ENCODE data around the gene ASB18. TPM values are rescaled to one million over a fixed set of nuclear protein-coding genes. Genes with fewer than 3 reads are reported as not detected.

Gene ASB18
- total RNA-seq, 2 experiments from 2014 or later, result not detected

- H3K27ac Mint-ChIP-seq, result no peak overlapping the region
Measured at GRCh38 chr2:236246711-236247246, 17.4 kb downstream of the ASB18 start.

DNA sequence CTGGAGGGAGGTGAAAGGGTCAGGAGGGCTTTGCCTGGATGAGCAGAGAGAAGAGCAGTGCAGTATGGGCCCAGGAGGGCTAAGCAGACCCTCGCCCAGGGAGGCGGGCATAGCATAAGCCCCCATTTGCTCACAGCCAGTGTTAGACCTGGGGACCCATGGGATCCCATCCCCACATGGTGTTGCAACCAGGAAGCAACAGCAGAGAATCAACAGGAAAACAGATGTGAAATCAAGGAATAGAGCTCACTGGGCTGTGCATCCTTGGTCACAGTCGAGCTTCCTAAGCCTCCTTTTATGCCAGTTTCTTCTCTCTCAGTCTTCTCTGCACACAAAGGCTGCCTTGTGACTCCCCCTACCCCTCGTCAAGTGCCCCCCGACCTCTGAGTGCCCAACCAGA, 19.9 kb downstream of the ASB18 start:
- no peak overlapping the region for H3K4me3 Mint-ChIP-seq
- H3K9me3 Mint-ChIP-seq, result no peaks in the 10 kb centered on the region
- H3K4me1 Mint-ChIP-seq, result no peaks in the 10 kb centered on the region
- H3K36me3 Mint-ChIP-seq (ENCODE audit: low read depth), result no peaks in the 10 kb centered on the region
- no peak for DNase-seq
- H3K27ac Mint-ChIP-seq, result no peak overlapping the region
- H3K27me3 Mint-ChIP-seq, result peaks cover 8% of the 10 kb centered on the region
- CTCF ChIA-PET, result interaction anchor here (0.5 kb wide), 1 partner anchor 313 kb away, joined by 4 read pairs; no protein-coding TSS in a partner anchor
- POLR2A ChIA-PET, result no interaction called here

More at GRCh38 chr2:236246711-236247246, 17.4 kb downstream of the ASB18 start:
- no peaks in the 10 kb centered on the region for H3K36me3 Mint-ChIP-seq (ENCODE audit: low read depth)
- no peaks in the 10 kb centered on the region for H3K4me1 Mint-ChIP-seq
- no peaks in the 10 kb centered on the region for H3K9me3 Mint-ChIP-seq
- H3K4me3 Mint-ChIP-seq, result no peak overlapping the region
- ChIA-PET CTCF (interaction anchor here (0.7 kb wide), 1 partner anchor 592 kb away, joined by 4 read pairs; no protein-coding TSS in a partner anchor), POLR2A (no interaction called here)
- DNase-seq, result no peak
- peaks cover 2% of the 10 kb centered on the region for H3K27me3 Mint-ChIP-seq

GRCh38 chr2:236242057-236242495, 22.1 kb downstream of the ASB18 start:
- H3K9me3 Mint-ChIP-seq, result no peaks in the 10 kb centered on the region
- H3K4me3 Mint-ChIP-seq, result no peak overlapping the region
- peaks cover 19% of the 10 kb centered on the region for H3K27me3 Mint-ChIP-seq
- no peaks in the 10 kb centered on the region for H3K4me1 Mint-ChIP-seq
- H3K36me3 Mint-ChIP-seq (ENCODE audit: low read depth), result no peaks in the 10 kb centered on the region
- H3K27ac Mint-ChIP-seq, result no peak overlapping the region
- no peak for DNase-seq
- CTCF ChIA-PET, result no interaction called here
- POLR2A ChIA-PET, result no interaction called here

DNA sequence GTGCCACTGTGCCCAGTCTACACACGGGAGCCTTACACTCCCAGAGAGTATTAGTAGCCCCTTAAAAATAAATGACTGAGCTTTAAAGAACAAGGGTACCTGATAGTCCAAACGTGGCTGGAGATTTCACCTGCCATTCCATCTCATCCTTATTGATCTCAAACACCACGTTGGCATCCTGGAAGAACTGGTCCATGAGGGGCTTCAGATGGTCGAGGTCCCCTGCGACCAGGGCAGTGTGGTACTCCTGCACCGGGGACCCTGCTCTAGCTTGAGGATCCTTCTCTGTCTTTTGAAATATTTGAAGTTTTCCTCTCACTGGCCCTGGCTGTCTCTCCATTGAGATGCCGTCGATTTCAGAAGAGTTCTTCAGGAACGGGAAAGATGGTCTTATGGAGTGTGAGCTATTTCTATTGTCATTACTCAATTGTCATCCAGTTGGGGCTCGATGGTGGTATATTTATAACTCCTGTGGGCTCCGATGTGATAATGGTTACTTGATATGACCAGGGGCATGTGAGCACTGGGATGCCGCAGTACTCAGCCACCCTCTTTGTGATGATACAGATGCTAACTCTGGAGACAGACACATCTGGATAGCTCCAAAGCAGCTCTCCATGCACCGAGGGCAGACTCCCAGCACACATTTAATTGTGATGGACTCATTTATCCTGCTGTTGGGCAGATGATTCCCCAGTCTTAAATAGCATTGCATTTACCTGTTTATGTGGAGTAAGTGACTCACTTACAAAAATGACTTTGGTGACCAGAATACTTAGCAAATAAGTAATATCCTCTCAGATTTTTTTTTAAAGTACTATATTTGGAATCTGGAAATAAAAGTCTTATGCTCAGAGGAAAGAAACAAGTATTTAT, 22.8 kb downstream of the ASB18 start:
- POLR2A ChIA-PET, result no interaction called here
- H3K4me1 Mint-ChIP-seq, result no peaks in the 10 kb centered on the region
- no peak overlapping the region for H3K4me3 Mint-ChIP-seq
- no peaks in the 10 kb centered on the region for H3K9me3 Mint-ChIP-seq
- H3K27me3 Mint-ChIP-seq, result peaks cover 22% of the 10 kb centered on the region
- H3K36me3 Mint-ChIP-seq (ENCODE audit: low read depth), result no peaks in the 10 kb centered on the region
- DNase-seq, result no peak
- CTCF ChIA-PET, result no interaction called here
- H3K27ac Mint-ChIP-seq, result no peak overlapping the region

GRCh38 chr2:236240228-236240990, 23.8 kb downstream of the ASB18 start:
- no peaks in the 10 kb centered on the region for H3K36me3 Mint-ChIP-seq (ENCODE audit: low read depth)
- no peaks in the 10 kb centered on the region for H3K4me1 Mint-ChIP-seq
- H3K4me3 Mint-ChIP-seq, result no peak overlapping the region
- ChIA-PET CTCF (interaction anchor here (0.6 kb wide), 1 partner anchor 1684 kb away, joined by 3 read pairs; no protein-coding TSS in a partner anchor), POLR2A (no interaction called here)
- no peak overlapping the region for H3K27ac Mint-ChIP-seq
- H3K9me3 Mint-ChIP-seq, result no peaks in the 10 kb centered on the region
- DNase-seq, result no peak
- H3K27me3 Mint-ChIP-seq, result peaks cover 32% of the 10 kb centered on the region

GRCh38 chr2:236239276-236240065, 24.7 kb downstream of the ASB18 start:
- Mint-ChIP-seq H3K27ac (no peak overlapping the region), H3K27me3 (peaks cover 36% of the 10 kb centered on the region), H3K4me1 (no peaks in the 10 kb centered on the region), H3K36me3 (ENCODE audit: low read depth) (no peaks in the 10 kb centered on the region), H3K9me3 (no peaks in the 10 kb centered on the region), H3K4me3 (no peak overlapping the region)
- ChIA-PET POLR2A (no interaction called here), CTCF (no interaction called here)
- DNase-seq, result no peak

DNA sequence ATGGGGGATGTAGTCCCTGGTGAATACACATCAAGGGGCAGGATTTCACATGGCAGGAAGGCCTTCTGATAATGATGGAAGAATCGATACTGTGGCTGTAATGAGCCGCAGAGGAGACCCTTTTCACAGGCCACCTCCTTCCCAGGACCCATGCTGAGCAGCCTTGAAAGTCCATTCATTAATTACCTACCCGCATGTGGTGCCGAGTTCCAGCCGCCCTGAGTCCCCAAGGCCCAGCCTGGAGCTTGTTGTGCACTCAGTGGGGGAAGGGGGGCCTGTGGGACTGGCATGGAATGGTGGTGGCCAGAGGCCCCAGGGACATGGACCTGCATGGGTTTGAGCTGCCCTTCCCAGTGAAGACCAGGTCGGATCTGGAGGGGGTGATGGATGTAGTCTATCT, 25.5 kb downstream of the ASB18 start:
- no peaks in the 10 kb centered on the region for H3K36me3 Mint-ChIP-seq (ENCODE audit: low read depth)
- no peak overlapping the region for H3K27ac Mint-ChIP-seq
- CTCF ChIA-PET, result no interaction called here
- H3K9me3 Mint-ChIP-seq, result no peaks in the 10 kb centered on the region
- no peak overlapping the region for H3K4me3 Mint-ChIP-seq
- DNase-seq, result no peak
- no peaks in the 10 kb centered on the region for H3K4me1 Mint-ChIP-seq
- POLR2A ChIA-PET, result no interaction called here
- peaks cover 36% of the 10 kb centered on the region for H3K27me3 Mint-ChIP-seq

DNA sequence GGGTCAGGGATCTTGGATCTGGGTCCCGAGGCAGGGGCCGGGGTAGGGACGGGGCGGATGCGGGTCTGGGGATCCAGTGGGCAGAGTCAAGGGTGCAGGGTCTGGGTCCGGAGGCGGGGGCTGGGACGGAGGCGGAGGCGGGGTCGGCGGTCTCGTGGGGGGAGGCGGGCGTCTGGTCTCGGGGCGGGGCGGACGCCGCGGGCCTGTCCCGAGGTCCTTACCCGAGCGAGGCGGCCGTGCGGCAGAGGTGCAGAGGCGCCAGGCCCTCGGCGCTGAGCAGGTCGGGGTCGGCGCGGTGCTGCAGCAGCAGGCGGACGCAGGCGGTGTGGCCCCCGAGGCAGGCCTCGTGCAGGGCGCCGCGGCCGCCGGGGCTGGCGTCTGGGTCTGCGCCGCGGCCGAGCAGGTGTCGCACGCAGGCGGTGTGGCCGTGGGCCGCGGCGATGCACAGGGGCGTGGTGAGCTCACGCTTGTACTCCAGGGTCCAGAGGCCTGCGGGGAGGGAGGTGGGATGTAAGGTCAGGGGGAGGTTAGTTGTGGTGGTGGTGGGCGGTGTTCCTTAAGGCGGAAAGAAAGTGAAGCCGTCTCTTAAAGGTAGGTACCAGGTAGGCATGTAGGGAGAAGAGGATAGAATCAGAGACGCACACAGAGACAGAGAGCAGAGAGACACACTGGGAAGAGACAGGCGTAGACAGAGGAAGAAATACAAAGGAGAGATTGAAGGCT, 26.6 kb downstream of the ASB18 start:
- POLR2A ChIA-PET, result no interaction called here
- Mint-ChIP-seq H3K9me3 (no peaks in the 10 kb centered on the region), H3K4me3 (no peak overlapping the region), H3K27me3 (peaks cover 36% of the 10 kb centered on the region), H3K27ac (no peak overlapping the region), H3K4me1 (no peaks in the 10 kb centered on the region), H3K36me3 (ENCODE audit: low read depth) (no peaks in the 10 kb centered on the region)
- no peak for DNase-seq
- CTCF ChIA-PET, result no interaction called here

- H3K4me3 Mint-ChIP-seq, result no peak overlapping the region
- no peaks in the 10 kb centered on the region for H3K36me3 Mint-ChIP-seq (ENCODE audit: low read depth)
- ChIA-PET CTCF (no interaction called here), POLR2A (no interaction called here)
- H3K9me3 Mint-ChIP-seq, result no peaks in the 10 kb centered on the region
- DNase-seq, result no peak
- H3K27ac Mint-ChIP-seq, result no peak overlapping the region
- H3K4me1 Mint-ChIP-seq, result no peaks in the 10 kb centered on the region
- peaks cover 36% of the 10 kb centered on the region for H3K27me3 Mint-ChIP-seq
Measured at GRCh38 chr2:236236559-236237452, 27.4 kb downstream of the ASB18 start.

- ChIA-PET POLR2A (no interaction called here), CTCF (no interaction called here)
- H3K4me1 Mint-ChIP-seq, result no peaks in the 10 kb centered on the region
- peaks cover 5% of the 10 kb centered on the region for H3K27me3 Mint-ChIP-seq
- no peaks in the 10 kb centered on the region for H3K36me3 Mint-ChIP-seq (ENCODE audit: low read depth)
- H3K9me3 Mint-ChIP-seq, result peaks cover 7% of the 10 kb centered on the region
- no peak overlapping the region for H3K4me3 Mint-ChIP-seq
- DNase-seq, result no peak
- no peak overlapping the region for H3K27ac Mint-ChIP-seq
Measured at GRCh38 chr2:236229186-236229585, 35.0 kb downstream of the ASB18 start.

GRCh38 chr2:236223675-236224074, 40.5 kb downstream of the ASB18 start:
- Mint-ChIP-seq H3K36me3 (ENCODE audit: low read depth) (no peaks in the 10 kb centered on the region), H3K27me3 (peaks cover 2% of the 10 kb centered on the region), H3K4me3 (no peak overlapping the region), H3K27ac (no peak overlapping the region), H3K4me1 (no peaks in the 10 kb centered on the region), H3K9me3 (peaks cover 1% of the 10 kb centered on the region)
- ChIA-PET POLR2A (no interaction called here), CTCF (no interaction called here)
- no peak for DNase-seq

- no peaks in the 10 kb centered on the region for H3K4me1 Mint-ChIP-seq
- CTCF ChIA-PET, result no interaction called here
- POLR2A ChIA-PET, result no interaction called here
Measured at GRCh38 chr2:236221798-236222197, 42.4 kb downstream of the ASB18 start.

More at GRCh38 chr2:236221798-236222197, 42.4 kb downstream of the ASB18 start:
- H3K9me3 Mint-ChIP-seq, result no peaks in the 10 kb centered on the region
- no peak overlapping the region for H3K27ac Mint-ChIP-seq
- DNase-seq, result no peak
- H3K4me3 Mint-ChIP-seq, result no peak overlapping the region
- H3K27me3 Mint-ChIP-seq, result no peaks in the 10 kb centered on the region
- H3K36me3 Mint-ChIP-seq (ENCODE audit: low read depth), result no peaks in the 10 kb centered on the region

Data from activated CD4-positive, alpha-beta memory T cell treated with anti-CD3 and anti-CD28 coated beads, Interleukin-2, amount 10 ng/mL, durations not matched to agents 7 days and 5 days (primary cell).